C1 segment of cervical spinal cord (tissue), 14 donors: ENCODE measurements around the gene ATL1.
"Not testable (repeated sequence)": the region's sequence is repeated elsewhere in the genome, so short reads cannot be mapped to it uniquely, and the experiment has no call there.

Experiments used
- DNase-seq, 14 donors: peaks; one replicate each; lab custom pipeline; 2025; lab: John Stamatoyannopoulos, UW

The ATL1 gene

GRCh38 chr14:50534416-50534815 lies 25.5 kb upstream of the ATL1 start:
- DNase-seq: no peak

GRCh38 chr14:50534997-50535396 lies 24.9 kb upstream of the ATL1 start:
- no peak for DNase-seq

- not testable (repeated sequence) for DNase-seq
Measured at GRCh38 chr14:50538034-50538433, 21.9 kb upstream of the ATL1 start.

- no peak for DNase-seq
Measured at GRCh38 chr14:50539051-50539450, 20.9 kb upstream of the ATL1 start.

- DNase-seq: no peak
Measured at GRCh38 chr14:50541159-50541567, 18.8 kb upstream of the ATL1 start.

- peak in 2 of 14 donors; percentile 16 to 46 for DNase-seq
Measured at GRCh38 chr14:50542941-50543418, 17.0 kb upstream of the ATL1 start.

GRCh38 chr14:50544911-50545310 lies 15.0 kb upstream of the ATL1 start:
- peak in 1 of 14 donors; percentile 76 for DNase-seq

- peak in 1 of 14 donors; percentile 83 for DNase-seq
Measured at GRCh38 chr14:50545618-50546017, 14.3 kb upstream of the ATL1 start.

GRCh38 chr14:50550294-50550693 lies 9.7 kb upstream of the ATL1 start:
- DNase-seq: no peak

GRCh38 chr14:50551877-50552276 lies 8.1 kb upstream of the ATL1 start:
- no peak for DNase-seq

- not testable (repeated sequence) for DNase-seq
Measured at GRCh38 chr14:50552796-50553195, 7.1 kb upstream of the ATL1 start.

GRCh38 chr14:50560931-50561285 lies 963 bp downstream of the ATL1 start:
- DNase-seq: peak in 13 of 14 donors; percentile 35 to 85 (median 73)

GRCh38 chr14:50562841-50563240 lies 2.9 kb downstream of the ATL1 start:
- no peak for DNase-seq

GRCh38 chr14:50569714-50570274 lies 9.8 kb downstream of the ATL1 start:
- no peak for DNase-seq

GRCh38 chr14:50573862-50574261 lies 13.9 kb downstream of the ATL1 start:
- no peak for DNase-seq

- no peak for DNase-seq
Measured at GRCh38 chr14:50575769-50576168, 15.8 kb downstream of the ATL1 start.

- DNase-seq: no peak
Measured at GRCh38 chr14:50577982-50578381, 18.0 kb downstream of the ATL1 start.

- no peak for DNase-seq
Measured at GRCh38 chr14:50578433-50578832, 18.5 kb downstream of the ATL1 start.

- no peak for DNase-seq
Measured at GRCh38 chr14:50590464-50590863, 30.5 kb downstream of the ATL1 start.

GRCh38 chr14:50594577-50595316 lies 34.8 kb downstream of the ATL1 start:
- DNase-seq: no peak

GRCh38 chr14:50598765-50599164 lies 38.8 kb downstream of the ATL1 start:
- DNase-seq: no peak

- DNase-seq: peak in 1 of 14 donors; percentile 20
Measured at GRCh38 chr14:50599700-50600444, 39.9 kb downstream of the ATL1 start.

- DNase-seq: no peak
Measured at GRCh38 chr14:50600849-50601248, 40.9 kb downstream of the ATL1 start.
